A549 (cell line): Measurements from ENCODE around the gene IDH2. TPM values are rescaled to one million over a fixed set of nuclear protein-coding genes. Genes with fewer than 3 reads are reported as not detected.

Experiments used
- ATAC-seq, 2 experiments: fragments of 200-7000 bp in 1 of 2; fragments of >200 bp in 1 of 2; cut with Nextera tagmentation in 1 of 2; cut with Tn5 transposase in 1 of 2; 3 replicates each; pipeline versions ENCODE4 v1.8.0 to v1.9.1; 2018 to 2020; ENCODE audit warnings: mild to moderate bottlenecking in 1 of 2, moderate library complexity in 1 of 2
- CTCF ChIA-PET: fragments of 300-600 bp; sonication (Branson Sonifier 250); formaldehyde crosslinking; extraction: SDS; loops from one replicate; lab custom pipeline; 2021; ENCODE audit warnings: antibody characterized with exemption, inconsistent platforms; lab: Yijun Ruan, JAX
- POLR2A ChIA-PET: fragments of 350-600 bp; formaldehyde crosslinking; extraction: SDS; loops from one replicate; lab custom pipeline; 2021; ENCODE audit warnings: antibody characterized with exemption, inconsistent platforms; lab: Yijun Ruan, JAX
- DNase-seq, 2 experiments: peaks; one replicate each; pipeline versions ENCODE4 v3.0.0 to v3.0.0-alpha.2; 2011 to 2016; ENCODE audit warnings: low read depth in 1 of 2, low spot score in 1 of 2
- FAIRE-seq: peaks from 2 replicates; lab custom pipeline; 2011; peaks lifted over from hg19 to GRCh38; lab: Jason Lieb, UNC
- H3K27ac ChIP-seq, 2 experiments: fragments of >200 bp; sonication (Bioruptor Twin); formaldehyde crosslinking; 3 replicates each; pipeline ENCODE4 v1.5.1; 2016 to 2017
- H3K4me1 ChIP-seq: fragments of >200 bp; sonication (Bioruptor Twin); formaldehyde crosslinking; 3 replicates; pipeline ENCODE4 v1.6.1; 2016
- H3K4me2 ChIP-seq: fragments of >200 bp; sonication (Bioruptor Twin); formaldehyde crosslinking; 3 replicates; pipeline ENCODE4 v1.6.1; 2016
- H3K4me3 ChIP-seq: fragments of >200 bp; sonication (Bioruptor Twin); formaldehyde crosslinking; 3 replicates; pipeline ENCODE4 v1.5.1; 2016
- H3K9me3 ChIP-seq: fragments of >200 bp; sonication (Bioruptor Twin); formaldehyde crosslinking; 3 replicates; pipeline ENCODE4 v1.6.1; 2016
- ATOH8 ChIP-seq: fragments of 250-450 bp; sonication (Bioruptor Pico); IDR thresholded peaks from 2 replicates; pipeline ENCODE4 v1.5.0; 2020; ENCODE audit warnings: low read depth, mild to moderate bottlenecking, moderate library complexity
- BHLHE40 ChIP-seq: IDR thresholded peaks from 2 replicates; pipeline ENCODE4 v1.6.1; 2012; ENCODE audit warnings: low read depth, low read length, inconsistent platforms
- CBX2 ChIP-seq: fragments of 200-600 bp; sonication (generic); IDR thresholded peaks from 2 replicates; pipeline ENCODE4 v1.6.1; 2016; ENCODE audit warnings: low read depth, mild to moderate bottlenecking, borderline replicate concordance
- CBX8 ChIP-seq: fragments of 200-600 bp; sonication (generic); IDR thresholded peaks from 2 replicates; pipeline ENCODE4 v1.6.1; 2016
- CHD2 ChIP-seq: fragments of 150-350 bp; IDR thresholded peaks from 2 replicates; pipeline ENCODE4 v1.6.1; 2014; ENCODE audit warnings: low read length; ENCODE audit not compliant: partially characterized antibody
- E2F6 ChIP-seq: IDR thresholded peaks from 2 replicates; pipeline ENCODE4 v1.6.1; 2012; ENCODE audit warnings: low read depth, borderline replicate concordance
- EHMT2 ChIP-seq: fragments of 200-600 bp; sonication (generic); IDR thresholded peaks from 2 replicates; pipeline ENCODE4 v1.6.1; 2016; ENCODE audit warnings: antibody characterized with exemption, low read depth, mild to moderate bottlenecking, moderate library complexity
- EP300 ChIP-seq, 2 experiments: fragments of >200 bp; sonication (Bioruptor Twin); formaldehyde crosslinking; IDR thresholded peaks; 2 replicates in 1 of 2; 3 replicates in 1 of 2; pipeline ENCODE4 v1.6.1; 2016 to 2017
- ESRRA ChIP-seq: fragments of 150-350 bp; IDR thresholded peaks from 2 replicates; pipeline ENCODE4 v1.6.1; 2014; ENCODE audit warnings: mild to moderate bottlenecking, low read length, borderline replicate concordance
- FOSB ChIP-seq: fragments of 250-450 bp; sonication (Bioruptor Pico); IDR thresholded peaks from 2 replicates; pipeline ENCODE4 v1.5.0; 2020; ENCODE audit warnings: mild to moderate bottlenecking, moderate library complexity
- FOXS1 ChIP-seq: fragments of 250-450 bp; sonication (Bioruptor Pico); IDR thresholded peaks from 2 replicates; pipeline ENCODE4 v1.5.0; 2020; ENCODE audit warnings: mild to moderate bottlenecking, moderate library complexity
- HDAC2 ChIP-seq: fragments of 200-600 bp; sonication (generic); IDR thresholded peaks from 2 replicates; pipeline ENCODE4 v1.6.1; 2016
- HES2 ChIP-seq: fragments of >200 bp; sonication (Bioruptor Twin); formaldehyde crosslinking; IDR thresholded peaks from 2 replicates; pipeline ENCODE4 v1.6.1; 2016
- HEYL ChIP-seq: fragments of 250-450 bp; sonication (Bioruptor Pico); IDR thresholded peaks from 2 replicates; pipeline ENCODE4 v1.8.0; 2021; ENCODE audit warnings: mild to moderate bottlenecking, moderate library complexity
- HMGXB4 ChIP-seq: fragments of 250-450 bp; sonication (Bioruptor Pico); IDR thresholded peaks from 2 replicates; pipeline ENCODE4 v1.5.0; 2021; ENCODE audit warnings: mild to moderate bottlenecking, moderate library complexity, borderline replicate concordance
- JUNB ChIP-seq: fragments of >200 bp; sonication (Bioruptor Twin); formaldehyde crosslinking; IDR thresholded peaks from 2 replicates; pipeline ENCODE4 v1.6.1; 2016
- KDM1A ChIP-seq: fragments of 200-600 bp; sonication (generic); IDR thresholded peaks from 2 replicates; pipeline ENCODE4 v1.6.1; 2016; ENCODE audit warnings: low read depth, mild to moderate bottlenecking
- KDM5A ChIP-seq: fragments of 200-600 bp; sonication (generic); IDR thresholded peaks from 2 replicates; pipeline ENCODE4 v1.6.1; 2016; ENCODE audit warnings: antibody characterized with exemption, mild to moderate bottlenecking
- MAFK ChIP-seq: fragments of 450-650 bp; IDR thresholded peaks from 2 replicates; pipeline ENCODE4 v1.6.1; 2014; ENCODE audit not compliant: partially characterized antibody
- NFE2L2 ChIP-seq: fragments of 150-350 bp; conservative IDR thresholded peaks from 2 replicates; pipeline ENCODE4 v1.6.1; 2014; ENCODE audit warnings: low read length
- POLR2A ChIP-seq: IDR thresholded peaks from 2 replicates; pipeline ENCODE4 v1.6.1; 2012; ENCODE audit warnings: mild to moderate bottlenecking, low read length
- RARB ChIP-seq: fragments of 250-450 bp; sonication (Bioruptor Pico); IDR thresholded peaks from 2 replicates; pipeline ENCODE4 v1.8.0; 2021; ENCODE audit warnings: mild to moderate bottlenecking, moderate library complexity
- RCOR1 ChIP-seq: fragments of 150-350 bp; IDR thresholded peaks from 2 replicates; pipeline ENCODE4 v1.6.1; 2014; ENCODE audit warnings: antibody characterized with exemption, low read length, low read depth
- REST ChIP-seq: fragments of 200-600 bp; sonication (generic); IDR thresholded peaks from 2 replicates; pipeline ENCODE4 v1.6.1; 2016; ENCODE audit warnings: antibody characterized with exemption, mild to moderate bottlenecking, moderate library complexity
- SMC3 ChIP-seq: fragments of >200 bp; sonication (Bioruptor Twin); formaldehyde crosslinking; IDR thresholded peaks from 3 replicates; pipeline ENCODE4 v1.6.1; 2018; ENCODE audit warnings: inconsistent platforms
- ZNF302 ChIP-seq: fragments of 250-450 bp; sonication (Bioruptor Pico); IDR thresholded peaks from 2 replicates; pipeline ENCODE4 v1.9.0; 2021; ENCODE audit warnings: inconsistent platforms, mild to moderate bottlenecking, moderate library complexity
- WGBS: methylation state at CpG from one replicate; pipeline ENCODE4 v1.1.6; 2017; ENCODE audit errors: missing lambda C conversion rate; 5-methylcytosine and 5-hydroxymethylcytosine counted together
- polyA plus RNA-seq, 4 experiments: library from polyadenylated mRNA; depleted of rRNA in 3 of 4; stranded (reverse); fragments of >200 nt; fragmentation: RNase III in 1 of 4; extraction: RNeasy Plus Mini Kit Qiagen cat#74134 plus additional on column Dnase treatment in 1 of 4; gene quantifications; 2 replicates in 3 of 4; 3 replicates in 1 of 4; pipeline ENCODE4 v1.2.3, GENCODE V29; 2011 to 2017

Gene IDH2
- polyA plus RNA-seq, 2 of the 4 experiments (the other 2 are of a cell fraction): 31.8 to 32.8 TPM

- no peak for DNase-seq
- no peak for TF ChIP-seq HMGXB4 (CRISPR knock-in tag)
- no peak for TF ChIP-seq RCOR1
- TF ChIP-seq EHMT2: no peak
- TF ChIP-seq FOXS1 (CRISPR knock-in tag): no peak
- no peak for TF ChIP-seq HDAC2
- TF ChIP-seq BHLHE40: no peak
- no peak for TF ChIP-seq NFE2L2
- no peak for TF ChIP-seq CBX8
- no peak for TF ChIP-seq HES2
- no peak for TF ChIP-seq CHD2
- no peak for TF ChIP-seq E2F6
- TF ChIP-seq CBX2: no peak
- no peak for TF ChIP-seq EP300 (IDR thresholded peaks at IDR 0.05)
- no peak for TF ChIP-seq ATOH8 (CRISPR knock-in tag)
- no peak for TF ChIP-seq REST
- no peak for TF ChIP-seq KDM1A
- no peak for TF ChIP-seq HEYL (CRISPR knock-in tag)
- TF ChIP-seq ESRRA: no peak
- TF ChIP-seq, all 56 proteins: peak for 0
- Histone ChIP-seq H3K4me3 (no peak overlapping the region), H3K4me2 (no peak overlapping the region), H3K9me3 (no peaks in the 10 kb centered on the region), H3K27ac (no peak overlapping the region), H3K4me1 (no peaks in the 10 kb centered on the region)
- WGBS: 87% methylated on average over 18 of the region's 20 CpGs
- no peak for ATAC-seq
- ChIA-PET CTCF (interaction anchor here (0.8 to 4.4 kb wide), 6 partner anchors 8 to 323 kb away, joined by 3 to 30 read pairs (median 7); no protein-coding TSS in a partner anchor), POLR2A (interaction anchor here (0.6 kb wide), 1 partner anchor 169 kb away, joined by 3 read pairs; no protein-coding TSS in a partner anchor)
- no peak for FAIRE-seq
Observed at GRCh38 chr15:90062973-90063769, 39.1 kb downstream of the IDH2 start.

- FAIRE-seq: no peak
- Histone ChIP-seq H3K4me3 (no peak overlapping the region), H3K4me2 (no peak overlapping the region), H3K9me3 (no peaks in the 10 kb centered on the region), H3K27ac (no peak overlapping the region), H3K4me1 (no peaks in the 10 kb centered on the region)
- 0 out of 6 replicates have a peak, but pooled peaks of 1 of the 2 experiments have one; percentile 11 for ATAC-seq
- 82% methylated on average over 16 of the region's 16 CpGs for WGBS
- DNase-seq: no peak
- TF ChIP-seq JUNB (no peak), RARB (CRISPR knock-in tag) (no peak), NFE2L2 (no peak), ZNF302 (CRISPR knock-in tag) (no peak), MAFK (no peak), SMC3 (no peak), KDM5A (no peak), POLR2A (no peak), RCOR1 (no peak), FOSB (no peak), EHMT2 (no peak)
- CTCF ChIA-PET: interaction anchor here (0.6 to 4.4 kb wide), 4 partner anchors 8 to 164 kb away, joined by 3 to 30 read pairs (median 8); no protein-coding TSS in a partner anchor
- POLR2A ChIA-PET: no interaction called here
Observed at GRCh38 chr15:90062462-90062932, 39.8 kb downstream of the IDH2 start.
